GM18909 (cell line): ENCODE measurements around the gene ITGA4.

Experiments
- ATAC-seq: cut with Tn5 transposase; IDR thresholded peaks from one replicate; pipeline ENCODE4 v1.9.1; 2021; ENCODE audit warnings: mild to moderate bottlenecking; ENCODE audit not compliant: unreplicated experiment, poor library complexity

ITGA4 gene

DNA sequence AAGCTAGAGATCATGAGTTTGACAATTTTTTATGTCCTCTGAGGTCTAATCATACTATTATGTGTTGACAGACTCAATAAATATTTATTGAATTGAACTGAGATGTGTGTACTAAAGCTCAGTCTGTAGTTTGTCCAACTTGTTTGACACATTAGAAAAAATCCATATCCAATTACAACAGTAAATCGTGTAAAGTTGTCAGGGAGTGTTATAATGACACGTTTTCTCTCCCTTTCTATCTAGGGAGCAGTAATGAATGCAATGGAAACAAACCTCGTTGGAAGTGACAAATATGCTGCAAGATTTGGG lies 28.4 kb downstream of the ITGA4 start:
- ATAC-seq, result no peak

DNA sequence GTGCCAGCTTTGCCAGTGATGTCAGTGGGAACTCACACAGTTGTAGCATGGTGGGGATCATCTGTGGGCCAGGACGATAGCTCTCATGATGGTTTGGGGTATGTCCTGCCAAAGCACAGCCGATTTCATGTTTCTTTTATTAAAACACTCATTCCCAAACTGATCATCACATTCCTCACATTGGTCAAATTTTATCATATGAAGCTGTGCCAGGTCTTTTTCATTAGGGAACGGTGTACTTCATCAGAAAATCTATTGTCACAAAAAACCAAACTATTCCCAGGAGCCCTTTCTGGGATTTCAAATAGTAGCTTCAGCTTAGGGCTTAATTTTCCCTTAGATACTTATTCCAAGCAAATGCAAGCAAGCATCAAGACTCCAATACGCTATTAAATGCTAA lies 42.0 kb downstream of the ITGA4 start:
- no peak for ATAC-seq

DNA sequence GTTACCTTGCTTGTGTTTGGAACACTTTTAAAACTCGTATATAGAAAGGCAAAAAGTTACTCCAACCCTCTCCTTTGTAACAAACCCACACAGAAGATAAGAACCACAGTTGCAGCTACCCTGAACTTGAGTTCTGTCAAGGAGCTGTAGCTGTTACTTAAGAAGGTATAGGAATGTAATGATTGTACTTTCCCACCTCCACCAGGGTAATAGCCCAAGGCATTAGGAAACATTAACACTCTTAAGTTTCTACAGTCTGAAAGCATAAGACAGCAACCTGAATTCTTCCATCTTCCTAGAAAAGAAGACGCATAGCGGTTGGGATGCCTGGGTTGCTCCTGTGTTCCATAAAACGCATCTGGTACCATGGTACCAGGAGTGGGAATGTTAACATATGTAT lies 43.0 kb downstream of the ITGA4 start:
- ATAC-seq, result no peak

DNA sequence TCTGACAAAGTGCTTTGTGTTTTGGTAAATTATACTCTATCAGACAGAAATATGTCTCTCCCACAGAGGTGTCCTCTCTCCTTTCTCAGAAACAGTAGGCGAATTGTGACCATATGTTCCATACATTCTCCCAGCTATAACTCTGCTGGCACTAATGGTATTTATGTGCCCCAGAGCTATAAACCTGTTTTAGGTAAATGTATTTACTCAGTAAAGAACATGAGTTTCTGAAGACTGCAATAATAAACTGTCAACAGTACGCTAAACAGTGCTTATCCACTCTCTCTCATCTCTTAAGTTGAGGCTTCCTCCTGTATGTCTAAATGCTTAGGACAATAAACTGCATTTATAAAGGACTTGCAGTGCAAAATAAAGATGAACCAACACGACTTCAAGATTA lies 58.5 kb downstream of the ITGA4 start:
- no peak for ATAC-seq

DNA sequence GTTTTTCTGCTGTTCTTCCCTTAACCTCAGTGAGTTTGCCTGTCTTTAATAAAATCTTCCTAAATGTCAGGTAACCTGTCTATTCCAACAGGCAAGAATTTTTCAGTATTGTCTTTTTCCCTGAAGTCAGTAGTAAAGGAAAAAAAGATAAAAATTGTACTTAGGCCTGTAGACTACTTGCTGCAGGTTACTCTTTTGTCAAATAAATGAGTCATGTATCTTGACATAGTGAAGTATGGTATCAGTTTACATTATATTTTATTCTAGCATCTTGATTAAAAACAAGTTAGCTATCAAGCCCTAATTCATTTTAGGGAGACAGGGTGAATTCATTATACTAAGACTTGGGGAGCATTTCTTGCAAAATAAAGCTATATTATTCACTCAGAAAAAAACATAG lies 59.8 kb downstream of the ITGA4 start:
- no peak for ATAC-seq

DNA sequence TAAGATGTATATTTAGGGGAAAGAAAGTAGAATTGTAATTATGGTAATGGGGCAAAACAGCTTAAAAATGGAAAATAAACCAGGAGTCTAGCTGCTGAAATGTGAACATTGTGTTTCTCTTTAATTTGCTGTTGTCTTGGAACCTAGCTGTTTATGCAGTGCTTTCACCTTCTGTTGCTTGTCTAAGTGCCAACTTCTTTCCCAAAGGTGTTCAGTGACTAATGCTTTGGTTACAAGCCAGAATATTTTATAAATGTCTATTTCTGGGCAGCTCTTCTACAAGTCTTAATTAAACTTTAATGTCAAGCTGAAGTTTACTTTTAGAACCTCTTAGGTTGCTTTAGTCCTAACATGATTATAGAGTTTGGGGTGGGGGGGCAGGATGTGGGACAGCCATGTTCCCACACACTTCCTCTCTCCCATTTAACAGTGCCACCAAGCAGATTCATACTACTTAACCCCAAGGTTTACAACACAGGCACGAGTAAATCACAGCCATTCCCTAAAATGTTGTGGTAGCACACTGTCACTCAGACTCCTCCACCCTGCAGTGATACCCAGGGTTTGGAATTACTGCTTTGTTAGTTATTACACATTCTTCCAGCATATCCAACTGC lies 60.6 kb downstream of the ITGA4 start:
- ATAC-seq, result no peak

DNA sequence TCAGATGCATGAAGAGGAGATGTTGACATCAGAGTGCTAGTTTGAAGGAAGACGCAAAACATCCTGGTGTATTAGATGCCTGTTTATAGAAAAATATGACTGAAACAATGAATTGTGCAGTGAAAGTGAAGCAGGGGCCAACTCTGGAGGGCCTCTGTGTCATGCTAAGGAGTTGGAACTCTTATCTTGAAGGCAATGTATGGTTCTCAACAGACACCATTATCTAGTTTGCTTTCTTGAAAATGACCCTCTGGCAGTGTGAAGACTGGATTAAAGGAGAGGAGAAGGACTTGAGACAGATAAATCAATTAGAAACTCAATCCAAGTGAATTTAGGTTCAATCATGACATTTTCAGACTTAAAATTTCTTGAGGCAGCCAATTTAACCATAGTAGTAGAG lies 63.1 kb downstream of the ITGA4 start:
- no peak for ATAC-seq

DNA sequence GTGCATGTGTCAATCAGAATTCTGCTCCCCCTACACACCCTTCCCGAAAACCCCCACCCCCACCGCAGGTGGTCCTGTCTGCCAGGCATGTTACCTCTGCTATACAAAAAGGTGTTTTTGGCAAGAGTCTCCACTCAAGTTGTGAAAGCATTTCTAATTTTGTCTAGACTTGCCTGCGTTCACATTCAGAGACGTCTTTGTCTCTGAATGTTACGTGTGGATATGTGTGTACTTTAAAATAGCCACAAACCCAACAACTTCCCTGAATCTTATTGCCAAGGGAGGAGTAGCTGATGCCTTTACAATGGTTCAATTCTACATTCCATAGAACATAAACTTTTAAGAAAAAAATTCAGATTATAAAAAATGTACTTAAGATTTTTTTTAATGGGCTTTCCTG lies 66.6 kb downstream of the ITGA4 start:
- ATAC-seq, result no peak

DNA sequence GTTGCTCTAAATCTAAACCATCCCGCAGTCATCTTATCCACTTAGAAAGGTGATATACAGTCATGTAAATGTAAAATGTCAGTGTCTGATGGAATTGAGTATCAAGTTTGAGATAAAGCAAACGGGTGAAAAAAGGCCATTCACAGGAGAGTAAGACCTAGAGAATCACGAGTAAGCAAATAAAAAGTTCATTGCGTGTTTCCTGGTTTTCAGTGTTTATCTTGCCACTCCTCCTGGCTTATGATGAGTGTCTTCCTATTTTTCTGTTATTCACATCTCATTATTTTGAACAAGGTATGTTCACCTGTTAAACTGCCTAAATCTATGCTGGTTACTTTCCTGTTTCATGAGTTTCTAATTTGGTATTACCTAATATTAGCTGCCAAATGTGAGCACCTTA lies 68.8 kb downstream of the ITGA4 start:
- ATAC-seq, result no peak

DNA sequence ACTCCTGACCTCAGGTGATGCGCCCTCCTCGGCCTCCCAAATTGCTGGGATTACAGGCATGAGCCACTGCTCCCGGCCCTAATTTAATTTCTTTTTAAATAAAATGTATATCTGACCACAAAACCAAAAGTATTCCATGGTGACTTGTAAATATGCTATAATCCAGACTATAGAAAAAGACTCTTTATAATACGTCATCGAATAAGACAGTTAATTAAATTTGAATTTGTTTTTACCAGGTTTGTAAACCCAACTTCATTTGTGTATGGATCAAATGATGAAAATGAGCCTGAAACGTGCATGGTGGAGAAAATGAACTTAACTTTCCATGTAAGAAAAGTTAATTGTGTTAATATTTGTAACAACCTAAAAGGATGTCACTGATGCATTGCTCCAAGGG lies 69.9 kb downstream of the ITGA4 start:
- no peak for ATAC-seq

DNA sequence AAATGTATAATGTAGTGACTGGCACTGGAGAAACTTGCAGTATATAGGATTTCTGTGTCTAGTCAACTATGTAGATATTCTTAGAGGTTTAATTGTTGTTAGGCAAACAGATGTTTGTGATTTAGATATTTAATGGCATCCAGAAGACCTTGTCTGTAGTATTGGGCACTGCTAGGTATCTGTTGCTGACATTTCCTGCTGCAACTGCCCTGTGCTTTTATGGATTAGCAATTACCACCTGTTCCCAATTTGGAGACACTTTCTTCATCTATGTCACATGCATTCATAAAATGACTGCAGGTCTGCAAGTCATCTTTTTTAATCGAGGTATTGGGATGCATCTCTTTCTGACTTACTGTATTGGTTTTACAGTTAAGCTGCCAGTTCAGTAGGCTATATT lies 71.3 kb downstream of the ITGA4 start:
- no peak for ATAC-seq

DNA sequence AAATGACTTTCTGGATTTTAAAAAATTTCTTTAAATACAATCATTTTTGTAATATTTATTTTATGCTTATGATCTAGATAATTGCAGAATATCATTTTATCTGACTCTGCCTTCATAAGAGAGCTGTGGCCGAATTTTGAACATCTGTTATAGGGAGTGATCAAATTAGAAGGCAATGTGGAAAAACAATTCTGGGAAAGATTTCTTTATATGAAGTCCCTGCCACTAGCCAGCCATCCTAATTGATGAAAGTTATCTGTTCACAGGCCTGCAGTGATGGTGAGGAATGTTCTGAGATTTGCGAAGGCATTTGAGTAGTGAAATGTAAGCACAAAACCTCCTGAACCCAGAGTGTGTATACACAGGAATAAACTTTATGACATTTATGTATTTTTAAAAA lies 79.5 kb downstream of the ITGA4 start:
- no peak for ATAC-seq

DNA sequence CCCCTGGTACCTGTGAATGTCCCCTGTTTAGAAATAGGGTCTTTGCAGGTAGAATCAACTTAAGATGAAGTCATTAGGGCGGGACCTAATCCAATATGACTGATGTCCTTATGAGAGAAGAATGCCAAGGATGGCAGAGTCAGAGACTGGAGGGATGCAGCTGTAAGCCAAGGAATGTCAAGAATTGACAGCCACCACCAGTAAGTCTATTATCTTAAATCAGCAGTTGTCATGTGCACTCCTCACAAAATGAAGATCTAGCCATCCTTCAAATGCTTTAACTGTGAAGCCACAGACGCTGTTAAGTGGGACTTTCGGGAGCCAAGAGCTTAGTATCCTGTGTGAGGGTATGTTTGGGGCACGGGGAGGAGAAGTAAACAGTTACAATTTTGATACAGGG lies 83.2 kb downstream of the ITGA4 start:
- ATAC-seq, result no peak

DNA sequence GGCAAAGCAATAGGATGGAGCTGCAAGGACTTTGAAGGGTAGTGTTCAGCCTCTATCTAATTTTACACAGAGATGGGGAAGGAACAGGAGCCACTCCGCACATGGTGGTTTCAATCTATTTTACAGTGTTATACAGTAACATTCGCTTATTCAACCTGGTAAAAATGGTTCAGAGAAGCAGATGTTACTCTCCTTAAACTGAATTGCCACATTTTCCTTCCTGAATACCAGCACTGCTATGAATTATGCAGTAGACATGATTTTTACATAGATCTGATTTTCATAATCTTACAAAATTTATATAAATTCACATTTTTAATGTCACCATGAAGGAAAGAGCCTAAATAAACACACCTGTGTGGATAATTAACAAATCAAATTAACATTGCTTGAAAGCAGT lies 85.0 kb downstream of the ITGA4 start:
- no peak for ATAC-seq

DNA sequence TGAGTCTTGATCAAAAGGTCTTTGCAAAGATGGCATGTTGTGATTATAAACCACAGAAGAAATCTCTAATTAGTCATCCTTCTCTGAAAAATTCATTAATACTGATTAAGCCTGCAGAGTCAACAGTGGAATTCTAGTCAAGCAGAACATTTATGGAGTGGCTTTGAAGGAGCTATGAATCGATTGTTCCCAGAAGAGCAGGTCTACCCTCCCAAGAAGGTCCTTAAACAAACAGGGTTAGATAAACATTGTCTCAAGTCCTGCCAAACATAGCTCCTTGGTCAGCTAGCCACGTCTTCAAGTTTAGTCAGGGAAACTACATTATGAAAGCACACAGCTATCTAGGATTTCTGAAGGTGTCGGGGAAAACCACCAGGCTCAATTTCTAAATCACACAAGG lies 88.9 kb downstream of the ITGA4 start:
- ATAC-seq, result no peak

DNA sequence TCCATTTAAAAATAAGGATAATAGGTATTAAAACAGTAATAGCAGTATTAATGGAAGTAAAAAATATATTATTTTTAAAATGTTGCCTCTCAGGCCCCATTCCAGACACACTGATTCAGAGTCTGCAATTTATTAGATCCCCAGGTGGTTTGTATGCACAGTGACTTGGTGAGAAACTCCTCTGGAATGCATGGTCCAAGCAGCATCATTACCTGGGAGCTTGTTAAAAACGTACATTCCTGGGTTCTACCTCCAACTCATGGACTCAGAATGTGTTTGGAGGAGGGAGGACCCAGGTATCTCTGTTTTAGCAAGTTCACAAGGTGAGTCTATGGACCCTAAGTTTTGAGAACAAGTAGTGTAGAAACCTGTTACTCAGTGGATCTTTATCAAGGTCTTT lies 95.6 kb downstream of the ITGA4 start:
- ATAC-seq, result no peak

DNA sequence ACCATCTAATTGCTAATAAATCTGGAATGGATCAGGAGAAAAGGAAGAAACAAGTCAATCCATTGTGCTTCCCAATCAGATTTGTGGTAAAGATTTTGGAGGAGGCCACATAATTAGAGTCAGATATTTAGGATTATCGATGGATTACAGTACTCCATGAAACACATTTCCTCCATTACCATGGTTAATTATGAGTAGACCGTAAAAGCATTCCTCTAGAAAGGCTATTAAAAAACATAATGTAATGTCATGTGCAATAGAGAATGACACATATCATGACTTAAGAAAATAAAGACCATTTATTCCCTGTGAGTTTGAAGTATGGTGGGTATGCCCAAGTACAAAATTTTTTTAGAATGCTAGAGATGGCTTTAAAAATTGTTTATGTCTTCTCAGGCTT lies 96.1 kb downstream of the ITGA4 start:
- ATAC-seq, result no peak

DNA sequence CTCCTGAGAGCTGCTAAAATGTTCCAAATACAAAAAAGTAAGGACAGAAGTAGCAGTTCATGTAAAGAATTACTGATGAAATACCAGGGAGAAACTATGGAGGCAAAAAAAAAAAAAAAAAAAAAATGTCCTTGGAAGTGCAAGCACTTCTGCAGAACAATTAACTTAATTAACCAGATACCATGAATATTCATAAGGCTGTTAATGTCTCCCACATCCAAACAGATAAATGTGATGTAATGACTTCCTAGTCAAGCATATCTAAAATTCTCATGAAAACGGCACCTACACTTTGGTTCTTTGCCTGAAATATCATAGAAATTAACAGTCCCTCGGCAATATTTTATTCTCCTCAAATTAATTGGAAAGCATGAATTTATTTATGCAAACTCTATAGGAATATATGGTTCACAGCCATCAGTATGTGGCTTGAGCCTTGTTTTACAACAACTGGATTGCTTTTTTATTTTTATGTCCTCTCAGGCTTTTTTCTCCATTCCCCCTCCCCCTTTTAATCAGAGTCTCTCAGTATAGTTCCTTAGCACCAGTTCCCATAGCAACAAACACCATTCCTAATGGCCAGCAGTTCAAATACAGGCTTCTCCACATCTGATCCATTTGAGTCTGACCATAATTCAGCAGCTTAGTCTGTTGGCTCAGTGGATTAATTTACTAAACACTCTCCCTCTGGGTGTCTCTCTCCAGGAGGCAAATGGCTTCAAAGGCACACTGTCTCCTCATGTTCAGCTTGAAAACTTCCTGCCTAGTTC lies 97.1 kb downstream of the ITGA4 start:
- ATAC-seq, result no peak

DNA sequence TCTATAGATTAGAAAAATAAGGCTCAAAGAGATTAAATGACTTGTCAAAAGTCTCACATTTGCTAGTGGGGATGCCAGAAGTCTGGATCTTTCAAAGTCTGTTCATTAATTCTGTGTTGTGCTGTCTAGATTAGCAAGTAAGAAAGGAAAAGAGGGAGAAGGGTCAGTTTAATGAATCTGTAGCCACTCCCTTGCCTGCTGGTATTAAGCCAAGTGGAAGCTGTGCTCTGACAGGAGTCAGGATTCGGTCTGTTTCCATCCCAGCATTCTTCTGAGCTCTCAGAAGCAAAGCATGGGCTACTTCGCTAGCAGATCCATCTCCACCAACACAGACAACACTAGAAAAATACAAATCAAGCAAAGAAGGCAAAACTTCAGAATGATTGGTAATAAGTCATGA lies 101.2 kb downstream of the ITGA4 start:
- ATAC-seq, result no peak

DNA sequence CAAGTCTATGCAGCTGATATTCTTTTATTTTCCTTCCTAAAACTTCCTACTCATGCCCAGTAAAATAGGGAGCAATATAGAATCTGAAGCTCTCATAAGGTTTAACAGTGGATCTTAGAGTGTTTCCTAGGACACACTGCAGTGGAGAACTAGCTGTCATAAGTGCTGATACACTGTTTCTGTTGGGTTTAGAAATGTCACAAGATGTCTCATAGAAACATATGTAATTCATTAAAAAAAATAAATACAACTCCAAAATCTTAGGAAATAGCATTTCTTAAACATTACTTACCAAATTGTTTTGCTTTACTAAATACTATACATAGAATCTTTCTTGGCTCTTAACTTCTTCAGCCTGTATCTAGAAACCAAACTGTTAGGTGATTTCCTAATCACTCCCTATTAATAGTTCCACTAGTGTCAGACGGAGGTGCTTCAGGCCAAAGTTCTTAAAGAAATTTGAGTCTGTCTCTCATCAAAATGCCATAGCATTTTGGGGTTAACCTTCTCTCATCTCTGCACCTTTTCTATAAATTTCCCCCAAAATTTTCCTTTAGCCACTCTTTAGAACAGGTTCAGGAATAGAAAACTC lies 106.0 kb downstream of the ITGA4 start:
- peak; percentile 52 for ATAC-seq

DNA sequence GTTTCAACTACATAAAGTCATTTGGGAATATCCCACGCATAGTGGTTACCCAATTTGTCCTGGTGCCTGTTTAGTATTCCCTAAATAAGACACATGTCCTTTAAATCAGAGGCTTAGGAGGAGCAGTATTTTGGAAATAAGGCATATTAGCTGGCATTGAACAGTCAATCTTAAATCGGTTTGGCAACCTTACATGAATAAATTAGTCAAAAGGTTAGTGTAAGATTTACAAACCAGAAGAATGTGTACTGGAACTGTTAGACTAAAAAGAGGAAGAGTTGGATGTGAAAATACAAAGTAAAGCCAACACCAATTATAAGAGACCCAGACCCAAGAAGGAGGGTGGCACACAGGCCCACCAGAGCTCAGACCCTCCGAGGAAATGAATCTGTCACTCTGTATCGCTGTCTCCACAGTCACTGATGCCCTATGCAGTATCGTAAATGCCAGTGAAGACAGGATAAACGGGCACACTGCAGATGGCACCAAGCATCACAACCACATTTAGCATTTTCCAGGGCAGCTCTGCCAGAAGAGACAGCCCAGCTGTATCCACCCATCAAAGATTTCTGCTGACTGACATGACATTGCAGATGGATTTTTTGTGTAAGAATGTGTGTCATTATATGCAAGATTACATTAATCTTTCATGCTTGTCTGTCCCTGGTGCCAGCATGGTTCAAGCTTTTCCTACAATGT lies 109.3 kb downstream of the ITGA4 start:
- ATAC-seq, result no peak

DNA sequence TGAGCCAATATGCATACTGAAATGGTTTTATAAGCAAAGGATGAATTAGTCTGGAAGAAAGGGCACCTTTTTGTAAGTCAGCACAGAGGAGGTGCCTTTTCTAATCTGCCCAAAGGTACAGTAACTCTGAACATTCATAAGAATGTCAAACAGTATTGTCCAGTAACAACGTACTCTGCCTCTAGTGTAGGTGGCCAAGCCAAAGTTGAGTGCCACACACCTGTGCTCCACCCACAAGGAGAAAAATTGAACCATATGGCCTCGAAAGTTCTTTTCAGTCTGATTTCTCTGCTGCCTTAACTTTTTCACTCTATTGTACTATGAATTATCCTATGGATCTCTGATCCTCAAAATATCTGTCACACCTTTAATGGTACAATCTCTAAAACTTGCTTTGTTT lies 112.9 kb downstream of the ITGA4 start:
- no peak for ATAC-seq
